Measurements from ENCODE around the gene RBM19.

DNA sequence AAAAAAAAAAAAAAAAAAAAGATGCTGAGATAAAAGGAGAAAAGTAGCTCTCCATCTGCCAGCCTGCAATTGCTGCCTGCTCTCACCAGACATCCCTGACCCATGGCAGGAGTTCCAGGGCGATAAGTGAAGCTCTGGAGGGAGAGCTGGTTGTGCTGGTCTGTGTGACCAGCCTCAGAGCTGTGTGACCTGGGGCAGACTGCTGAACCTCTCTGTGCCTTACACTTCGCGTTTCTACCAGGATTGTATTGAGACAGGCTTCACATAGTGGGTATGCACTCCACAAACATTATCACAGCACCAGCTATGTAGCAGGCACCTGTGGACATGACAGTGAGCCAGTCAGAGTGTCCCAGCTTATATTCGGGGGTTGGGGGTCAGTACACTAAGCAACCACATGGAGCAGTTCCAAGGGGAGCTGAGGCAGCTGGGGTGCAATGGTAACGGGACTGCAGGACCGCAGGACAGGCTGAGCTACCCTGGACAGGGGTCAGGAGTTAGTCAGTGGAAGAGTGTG lies 57.5 kb downstream of the RBM19 start:
- TF ChIP-seq, protein P1, sequence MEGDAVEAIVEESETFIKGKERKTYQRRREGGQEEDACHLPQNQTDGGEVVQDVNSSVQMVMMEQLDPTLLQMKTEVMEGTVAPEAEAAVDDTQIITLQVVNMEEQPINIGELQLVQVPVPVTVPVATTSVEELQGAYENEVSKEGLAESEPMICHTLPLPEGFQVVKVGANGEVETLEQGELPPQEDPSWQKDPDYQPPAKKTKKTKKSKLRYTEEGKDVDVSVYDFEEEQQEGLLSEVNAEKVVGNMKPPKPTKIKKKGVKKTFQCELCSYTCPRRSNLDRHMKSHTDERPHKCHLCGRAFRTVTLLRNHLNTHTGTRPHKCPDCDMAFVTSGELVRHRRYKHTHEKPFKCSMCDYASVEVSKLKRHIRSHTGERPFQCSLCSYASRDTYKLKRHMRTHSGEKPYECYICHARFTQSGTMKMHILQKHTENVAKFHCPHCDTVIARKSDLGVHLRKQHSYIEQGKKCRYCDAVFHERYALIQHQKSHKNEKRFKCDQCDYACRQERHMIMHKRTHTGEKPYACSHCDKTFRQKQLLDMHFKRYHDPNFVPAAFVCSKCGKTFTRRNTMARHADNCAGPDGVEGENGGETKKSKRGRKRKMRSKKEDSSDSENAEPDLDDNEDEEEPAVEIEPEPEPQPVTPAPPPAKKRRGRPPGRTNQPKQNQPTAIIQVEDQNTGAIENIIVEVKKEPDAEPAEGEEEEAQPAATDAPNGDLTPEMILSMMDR (IDR thresholded peaks at IDR 0.05) = no peak
- TF ChIP-seq POLR2A (IDR thresholded peaks at IDR 0.05) = no peak
